ENCODE measurements around the gene SHPK.

The SHPK gene

GRCh38 chr17:3636154-3636907, at the start of gene SHPK, which contains the start of gene CTNS:
Gene SHPK (minus strand): TSS chr17:3636250. CDS start chr17:3636219, 31 bp downstream.
Gene CTNS (plus strand): TSS chr17:3636760. CDS start chr17:3640207, 3,447 bp downstream.
- peak; percentile 91 for DNase-seq

- DNase-seq: no peak
Measured at GRCh38 chr17:3685174-3685573, 49.1 kb upstream of the SHPK start.

GRCh38 chr17:3683054-3683511, 47.0 kb upstream of the SHPK start:
- DNase-seq: no peak

- DNase-seq: no peak
Measured at GRCh38 chr17:3682033-3682432, 46.0 kb upstream of the SHPK start.

- DNase-seq: no peak
Measured at GRCh38 chr17:3681565-3681964, 45.5 kb upstream of the SHPK start.

- DNase-seq: no peak
Measured at GRCh38 chr17:3681057-3681456, 45.0 kb upstream of the SHPK start.

- DNase-seq: no peak
Measured at GRCh38 chr17:3679531-3680126, 43.6 kb upstream of the SHPK start.

- no peak for DNase-seq
Measured at GRCh38 chr17:3678821-3679530, 42.9 kb upstream of the SHPK start.

GRCh38 chr17:3678095-3678820, 42.2 kb upstream of the SHPK start:
- DNase-seq: no peak

DNA sequence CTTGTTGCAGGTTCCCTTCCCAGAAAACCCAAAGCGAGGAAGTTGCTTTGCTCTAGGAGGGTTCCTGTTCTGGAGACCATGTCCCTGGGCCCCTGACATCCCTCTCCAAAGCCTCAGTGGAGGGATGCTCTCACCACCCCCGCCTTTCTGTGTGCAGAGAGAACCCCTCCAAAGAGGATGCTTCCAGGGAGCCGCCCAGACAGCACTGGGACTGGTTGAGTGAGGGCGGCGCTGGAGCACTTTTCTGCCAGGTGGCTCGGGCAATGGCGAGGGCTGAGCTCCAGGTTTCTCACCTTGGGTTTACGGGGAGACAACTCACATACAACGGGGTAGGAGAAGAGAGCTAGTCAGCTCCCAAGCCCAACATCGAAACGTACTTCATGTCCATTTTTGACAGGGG, 39.8 kb upstream of the SHPK start:
- DNase-seq: no peak

DNA sequence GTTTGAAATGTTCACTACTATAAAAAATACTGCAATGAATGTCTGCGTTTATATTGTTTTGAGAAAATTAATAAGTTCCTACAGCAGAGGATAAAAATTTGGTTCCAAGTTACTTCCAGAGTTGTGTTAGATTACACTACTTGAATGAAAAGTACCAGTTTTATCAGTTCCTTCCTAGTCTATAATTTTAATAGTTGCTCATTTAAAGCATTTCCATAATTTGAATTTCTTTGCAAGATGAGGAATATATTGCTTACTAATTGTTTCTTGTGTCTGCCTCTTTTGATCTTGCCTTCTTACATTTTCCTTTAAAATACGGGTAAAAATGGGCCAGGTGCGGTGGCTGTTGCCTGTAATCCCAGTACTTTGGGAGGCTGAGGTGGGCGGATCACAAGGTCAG, 36.5 kb upstream of the SHPK start:
- DNase-seq: no peak

DNA sequence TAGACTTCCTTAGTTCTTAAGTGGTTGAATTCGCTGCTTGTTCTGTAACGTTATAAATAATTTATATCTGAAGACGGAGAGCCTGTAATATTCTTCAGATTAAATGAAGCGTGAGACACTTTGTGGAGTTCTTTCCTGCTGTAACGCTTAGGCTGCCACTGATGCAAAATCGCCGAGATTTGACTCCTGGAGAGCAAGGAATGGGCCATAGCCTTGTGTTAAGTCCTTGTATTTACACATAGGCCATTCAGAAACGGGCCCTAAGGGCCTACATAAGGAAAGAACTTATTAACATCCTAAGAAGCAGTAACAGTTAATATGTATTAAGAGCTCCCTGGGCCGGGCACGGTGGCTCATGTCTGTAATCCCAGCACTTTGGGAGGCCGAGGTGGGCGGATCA, 33.5 kb upstream of the SHPK start:
- DNase-seq: no peak

- no peak for DNase-seq
Measured at GRCh38 chr17:3669085-3669347, 33.0 kb upstream of the SHPK start.

DNA sequence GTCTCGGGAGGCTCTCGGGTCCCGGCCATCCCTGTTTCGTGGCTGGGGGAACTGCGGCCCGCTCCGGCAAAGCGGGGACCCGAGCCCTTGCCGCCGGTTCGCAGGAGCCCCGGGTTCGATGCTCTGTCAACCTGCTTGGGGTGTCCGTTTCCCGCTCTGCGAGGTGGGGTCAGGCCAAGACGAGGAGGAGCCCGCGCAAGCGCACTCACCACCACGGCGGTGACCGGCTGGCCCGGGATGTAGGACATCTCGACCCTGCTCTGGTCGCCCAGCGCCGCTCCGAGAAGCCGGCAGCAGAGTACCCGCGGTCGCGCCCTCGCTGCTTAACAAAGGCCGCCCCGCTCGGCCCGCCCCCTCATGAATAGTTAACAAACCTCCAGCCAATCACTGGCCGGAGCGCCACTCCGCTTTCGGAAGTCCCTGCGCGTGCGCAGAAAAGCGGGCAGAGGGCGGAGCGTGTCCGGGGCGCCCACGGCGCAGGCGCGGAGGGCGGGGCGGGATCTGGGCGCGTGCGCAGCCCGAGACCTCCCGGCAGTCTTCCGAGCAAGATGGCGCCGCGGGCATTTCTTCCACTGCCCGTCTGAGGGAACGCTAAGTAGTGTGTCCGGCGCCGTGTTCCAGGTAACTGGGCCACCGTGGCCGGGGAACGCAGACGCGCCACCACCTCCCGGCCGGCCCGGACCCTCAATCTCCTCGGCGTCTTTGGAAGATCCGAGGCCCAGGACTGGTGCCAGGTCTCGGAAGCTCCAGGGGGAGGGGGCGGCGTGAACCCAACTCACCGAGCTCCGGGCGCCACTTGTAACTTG, 32.4 kb upstream of the SHPK start, which contains the start of the genes EMC6 and TAX1BP3:
EMC6 (plus strand) TSS at position 534 of the 806 bp plus-strand sequence. CDS start 335 bp downstream, outside the sequence.
TAX1BP3 (minus strand) TSS at position 300 of the 806 bp plus-strand sequence; CDS start at position 248, 52 bp downstream.
- DNase-seq: peak; percentile 92

- peak; percentile 40 for DNase-seq
Measured at GRCh38 chr17:3667366-3668278, 31.6 kb upstream of the SHPK start.

- DNase-seq: no peak
Measured at GRCh38 chr17:3666516-3666915, 30.5 kb upstream of the SHPK start.

DNA sequence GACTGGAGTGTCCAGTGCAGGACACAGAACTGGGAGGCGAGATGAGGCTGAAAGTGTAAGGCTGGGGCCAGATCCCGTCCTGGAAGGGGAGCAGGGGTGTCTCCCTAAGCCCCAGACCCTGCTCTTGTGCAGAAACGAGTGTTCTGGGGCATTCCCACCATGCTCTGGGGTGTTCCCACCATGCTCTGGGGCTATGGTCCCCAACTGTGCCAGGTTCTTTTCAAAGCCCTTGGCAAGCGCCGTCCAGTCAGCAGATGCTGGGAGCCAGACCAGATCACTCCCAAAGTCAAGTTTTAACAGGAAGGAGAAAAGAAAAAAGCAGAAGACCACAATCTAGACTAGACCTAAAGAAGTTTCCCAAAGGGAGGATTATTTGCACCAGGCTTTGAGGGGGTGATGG, 29.8 kb upstream of the SHPK start:
- no peak for DNase-seq

DNA sequence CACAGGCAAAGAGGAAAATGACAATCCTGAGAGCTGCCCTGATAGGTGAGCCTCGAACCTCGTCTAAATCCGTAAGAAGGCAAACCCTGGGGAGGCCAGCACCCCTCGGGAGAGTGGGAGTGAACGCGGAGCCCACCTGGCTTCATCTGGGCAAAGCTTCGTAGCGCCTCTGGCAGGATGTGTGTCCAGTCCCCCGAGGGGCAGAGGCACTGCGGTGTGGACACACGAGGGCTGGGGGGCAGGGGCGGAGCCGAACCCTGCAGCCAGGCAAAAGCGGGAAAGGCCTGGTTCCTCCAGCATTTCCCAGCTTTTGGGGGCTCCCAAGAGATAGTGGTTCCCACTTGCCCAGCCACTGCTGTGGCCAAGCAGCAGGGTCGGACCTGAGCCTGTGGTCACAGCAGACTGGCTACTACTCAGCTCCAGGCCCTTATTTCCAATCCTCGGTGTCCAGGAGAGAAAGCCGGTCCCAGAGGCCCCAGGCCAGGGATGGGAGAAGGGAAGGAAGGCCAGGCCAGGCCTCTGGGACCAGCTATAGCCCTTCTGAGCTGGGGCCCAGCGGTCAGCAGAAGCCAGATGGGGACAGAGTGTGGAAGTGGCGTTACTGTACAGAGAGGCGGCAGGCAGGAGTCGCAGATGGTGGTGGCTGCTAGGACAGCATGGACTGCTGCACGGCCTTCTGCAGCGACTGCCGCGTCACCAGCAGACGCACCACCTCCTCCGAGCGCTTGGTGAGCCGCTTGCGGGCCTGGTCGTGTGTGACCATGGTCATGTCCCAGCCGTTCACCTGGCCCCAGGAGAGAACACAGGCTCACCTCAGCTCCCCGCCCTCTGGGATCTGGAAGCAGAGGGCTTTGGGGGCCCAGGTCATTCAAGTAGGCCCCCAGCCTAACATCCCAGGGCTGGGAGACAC, 27.3 kb upstream of the SHPK start:
- DNase-seq: no peak

- no peak for DNase-seq
Measured at GRCh38 chr17:3660311-3660891, 24.4 kb upstream of the SHPK start.

Data from NCI-H446 treated with DMSO at 0.1 percent for 48 hours (cell line).